HG03280 (cell line): ENCODE results near the gene NKIRAS2.
A peak's percentile ranks its signal among the peaks of the same experiment; 100 is the strongest.

Experiments used
- ATAC-seq: cut with Tn5 transposase; IDR thresholded peaks from one replicate; pipeline ENCODE4 v1.9.1; 2021; ENCODE audit warnings: mild to moderate bottlenecking, moderate library complexity; ENCODE audit not compliant: unreplicated experiment

The NKIRAS2 gene

GRCh38 chr17:42019509-42020404, at the start of gene NKIRAS2:
TSS of gene NKIRAS2 (plus strand) at chr17:42020090. CDS start at chr17:42021578, 1,488 bp downstream.
- peak; percentile 67 for ATAC-seq

- ATAC-seq: no peak
Measured at GRCh38 chr17:41970901-41971331, 49.0 kb upstream of the NKIRAS2 start.

- no peak for ATAC-seq
Measured at GRCh38 chr17:41971721-41972523, 48.0 kb upstream of the NKIRAS2 start.

GRCh38 chr17:41972571-41973407, 47.1 kb upstream of the NKIRAS2 start:
- ATAC-seq: no peak

DNA sequence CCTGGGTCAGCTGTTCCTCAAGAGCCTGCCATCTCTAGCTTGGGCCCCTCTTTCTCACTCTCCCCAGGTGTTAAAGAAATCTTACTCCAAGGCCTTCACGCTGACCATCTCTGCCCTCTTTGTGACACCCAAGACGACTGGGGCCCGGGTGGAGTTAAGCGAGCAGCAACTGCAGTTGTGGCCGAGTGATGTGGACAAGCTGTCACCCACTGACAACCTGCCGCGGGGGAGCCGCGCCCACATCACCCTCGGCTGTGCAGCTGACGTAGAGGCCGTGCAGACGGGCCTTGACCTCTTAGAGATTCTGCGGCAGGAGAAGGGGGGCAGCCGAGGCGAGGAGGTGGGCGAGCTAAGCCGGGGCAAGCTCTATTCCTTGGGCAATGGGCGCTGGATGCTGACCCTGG, 46.5 kb upstream of the NKIRAS2 start:
- no peak for ATAC-seq

DNA sequence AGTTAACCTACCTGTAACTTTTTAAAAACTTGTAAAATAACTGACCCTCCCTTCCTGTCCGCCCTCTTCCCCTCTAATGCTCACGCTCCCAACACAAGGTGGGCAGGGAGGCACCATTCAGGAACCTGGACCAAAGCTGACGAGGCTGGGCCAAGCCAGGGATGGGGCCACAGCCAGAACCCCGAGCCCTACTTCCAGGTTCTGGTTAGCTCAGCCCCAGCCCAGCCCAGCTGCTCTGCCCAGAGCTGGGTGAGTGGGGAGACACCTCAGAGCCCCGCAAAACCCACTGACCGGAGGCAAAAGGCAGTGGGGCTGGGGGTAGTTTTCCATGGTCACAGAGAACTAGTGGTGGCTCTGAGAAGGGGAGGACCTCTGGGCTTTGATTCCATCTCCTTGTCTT, 45.9 kb upstream of the NKIRAS2 start:
- no peak for ATAC-seq

- no peak for ATAC-seq
Measured at GRCh38 chr17:41974658-41975057, 45.2 kb upstream of the NKIRAS2 start.

DNA sequence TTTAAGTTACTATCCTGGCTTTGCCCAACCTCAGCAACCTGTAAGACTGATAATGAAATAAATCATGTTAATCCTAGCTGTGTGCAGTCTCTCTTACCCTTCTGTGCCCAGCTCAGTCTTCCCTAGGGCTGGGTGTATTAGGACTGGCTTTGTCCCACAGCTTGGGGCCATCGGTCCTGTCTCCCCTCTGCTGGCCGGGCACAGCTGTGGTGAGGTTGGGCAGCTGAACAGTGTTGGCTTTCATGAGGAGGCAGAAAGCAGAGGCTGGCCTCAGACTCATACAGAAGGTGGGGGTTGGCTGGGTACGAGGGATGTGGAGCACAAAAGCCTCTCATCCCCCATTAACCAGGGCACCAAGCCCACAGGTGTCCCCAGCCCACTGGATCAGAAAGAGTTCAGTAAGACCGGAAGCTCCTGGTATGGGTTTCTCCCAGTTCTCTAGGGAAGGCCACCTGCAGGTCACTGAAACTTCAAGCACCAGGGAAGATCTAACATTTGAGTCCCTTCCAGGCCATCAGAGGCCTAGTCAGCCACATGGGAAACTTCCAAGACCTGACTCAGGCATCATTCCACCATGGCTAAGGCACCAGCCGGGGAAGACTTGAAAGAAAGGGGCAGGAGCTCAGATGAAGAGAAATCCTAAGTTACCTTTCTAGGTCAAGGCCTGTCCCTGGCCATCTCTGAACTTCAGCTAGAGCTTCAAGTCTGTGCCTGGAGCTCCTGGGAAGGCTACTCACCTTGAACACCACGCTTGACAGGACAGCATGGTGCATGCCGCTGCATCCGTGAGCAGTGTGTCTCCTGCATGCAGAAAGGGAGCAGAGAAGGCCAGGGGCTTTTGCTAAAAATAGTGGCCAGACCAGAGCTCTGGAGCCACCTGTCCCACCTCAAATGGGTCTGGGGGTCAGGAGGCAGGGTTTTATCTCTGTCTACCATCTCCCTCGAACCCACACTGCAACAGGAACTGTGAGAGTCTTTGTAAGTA, 44.5 kb upstream of the NKIRAS2 start:
- ATAC-seq: no peak

DNA sequence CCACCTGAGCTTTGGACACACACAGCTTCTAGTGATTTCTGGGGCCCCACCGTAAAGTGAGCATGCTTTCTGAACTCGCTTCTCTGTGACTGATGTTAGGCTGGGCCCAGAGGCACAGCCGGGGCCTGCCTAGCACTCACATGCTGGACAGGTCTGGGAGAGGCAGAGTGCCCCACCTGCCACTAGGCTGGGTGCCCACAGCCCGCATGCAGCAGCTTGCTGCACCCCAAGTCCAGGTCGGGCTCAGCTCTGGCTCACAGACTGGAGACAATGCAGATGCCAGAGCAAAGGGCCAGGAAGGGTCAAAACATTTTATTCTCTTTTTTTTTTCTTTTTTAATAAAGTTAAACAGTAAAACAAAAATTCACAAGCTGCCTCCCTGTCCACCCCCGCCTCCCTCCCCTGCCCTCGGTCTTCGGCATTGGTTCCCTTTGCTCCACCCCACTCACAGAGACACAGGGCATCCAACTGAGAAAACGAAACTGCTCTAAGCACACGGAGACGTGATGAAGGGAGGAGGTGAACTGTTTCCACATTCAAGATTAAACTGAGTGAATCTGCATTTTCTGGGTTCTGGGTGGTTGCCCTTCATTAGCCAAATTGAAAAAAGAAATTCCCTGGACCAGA, 43.6 kb upstream of the NKIRAS2 start:
- no peak for ATAC-seq

DNA sequence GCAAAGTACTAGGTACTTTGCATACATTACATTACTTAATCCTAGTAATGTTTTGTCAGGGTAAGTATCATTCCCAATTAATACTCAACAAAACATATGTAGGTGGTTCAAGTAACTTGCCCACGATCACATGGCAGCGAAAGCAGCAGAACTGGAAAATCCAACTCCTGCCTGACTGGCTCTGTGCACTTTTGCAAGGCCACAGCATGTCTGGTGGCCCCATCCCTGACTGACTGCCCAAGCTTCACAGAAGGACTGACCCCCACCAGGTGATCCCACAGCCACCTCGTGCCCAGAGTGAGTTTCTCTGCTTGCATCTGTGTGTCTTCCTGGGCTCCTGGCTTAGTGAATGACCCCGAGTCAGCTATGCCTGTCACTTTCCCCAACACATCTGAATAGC, 41.9 kb upstream of the NKIRAS2 start:
- ATAC-seq: no peak

- no peak for ATAC-seq
Measured at GRCh38 chr17:41982026-41982760, 37.7 kb upstream of the NKIRAS2 start.

DNA sequence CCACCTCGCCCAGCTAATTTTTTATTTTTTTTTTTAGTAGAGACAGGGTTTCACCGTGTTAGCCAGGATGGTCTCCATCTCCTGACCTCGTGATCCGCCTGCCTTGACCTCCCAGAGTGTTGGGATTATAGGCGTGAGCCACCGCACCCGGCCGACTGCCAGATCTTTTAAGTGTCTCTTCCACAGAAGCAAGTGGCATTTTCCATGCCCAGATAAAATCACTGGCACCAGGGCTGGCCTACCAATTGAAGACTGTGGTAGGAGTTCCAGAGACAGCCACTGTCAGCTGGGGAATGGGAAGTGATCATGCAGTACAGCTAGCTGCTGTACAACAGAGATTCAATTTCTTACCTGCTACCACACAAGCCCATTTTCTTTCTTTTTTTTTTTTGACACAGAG, 35.4 kb upstream of the NKIRAS2 start:
- no peak for ATAC-seq

- no peak for ATAC-seq
Measured at GRCh38 chr17:41985919-41986318, 34.0 kb upstream of the NKIRAS2 start.

DNA sequence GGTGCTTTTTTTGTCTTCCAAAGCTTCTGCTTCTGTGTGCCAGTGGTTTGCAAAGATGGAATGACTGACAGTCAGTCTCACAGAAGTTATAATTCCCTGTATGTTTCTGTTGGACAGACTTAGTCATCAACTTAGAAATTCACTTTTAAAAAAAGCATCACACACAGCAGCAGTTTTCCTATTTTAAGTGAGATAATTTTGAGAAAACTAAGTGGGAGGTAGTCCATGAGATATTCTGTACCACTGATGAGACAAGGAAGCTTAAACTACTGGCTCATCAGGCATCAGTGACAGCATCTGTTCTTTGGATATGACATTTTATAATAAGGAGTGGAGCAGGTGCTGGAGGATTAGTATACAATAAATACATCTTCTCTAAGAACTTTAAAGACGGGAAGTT, 33.3 kb upstream of the NKIRAS2 start:
- ATAC-seq: no peak

DNA sequence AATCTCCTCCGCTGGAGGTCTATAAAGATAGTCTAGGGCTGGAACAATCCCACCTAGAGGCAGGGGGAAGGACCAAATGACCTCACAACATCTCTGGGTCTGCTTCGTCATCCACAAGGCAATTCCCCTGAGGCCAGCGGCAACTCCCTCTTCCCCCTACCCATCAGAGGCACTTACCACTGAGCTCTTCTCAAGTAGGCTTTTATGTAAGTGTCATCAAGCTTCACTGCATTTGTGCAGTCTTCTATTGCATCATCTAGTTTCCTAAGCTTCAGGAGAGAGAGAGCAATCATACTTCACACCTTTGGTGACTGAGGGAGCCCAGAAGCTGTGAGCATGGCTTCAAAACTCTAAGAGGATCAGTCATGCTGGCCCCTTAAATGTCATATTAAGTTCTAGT, 32.2 kb upstream of the NKIRAS2 start:
- no peak for ATAC-seq

GRCh38 chr17:41988418-41988817, 31.5 kb upstream of the NKIRAS2 start:
- ATAC-seq: no peak

GRCh38 chr17:41989702-41990419, 30.0 kb upstream of the NKIRAS2 start:
- ATAC-seq: no peak

GRCh38 chr17:41992576-41992975, 27.3 kb upstream of the NKIRAS2 start:
- ATAC-seq: no peak
